Hepatocyte (in vitro differentiated cells): Measurements from ENCODE around the gene HERC4.

Experiments
- EZH2 ChIP-seq: fragments of 200-600 bp; sonication (generic); IDR thresholded peaks from 2 replicates; pipeline ENCODE4 v1.6.1; 2016; ENCODE audit warnings: antibody characterized with exemption, mild to moderate bottlenecking, borderline replicate concordance
- EZH2phosphoT487 ChIP-seq: fragments of 200-600 bp; sonication (generic); IDR thresholded peaks from one replicate; pipeline ENCODE4 v1.6.1; 2018; ENCODE audit warnings: antibody characterized with exemption, mild to moderate bottlenecking, low read depth, moderate library complexity; ENCODE audit not compliant: unreplicated experiment, severe bottlenecking
- TF ChIP-seq, protein P1 (sequence below): fragments of 200-600 bp; sonication (generic); IDR thresholded peaks from 2 replicates; pipeline ENCODE4 v1.5.1; 2016; ENCODE audit warnings: antibody characterized with exemption, mild to moderate bottlenecking; ENCODE audit not compliant: poor library complexity

DNA sequence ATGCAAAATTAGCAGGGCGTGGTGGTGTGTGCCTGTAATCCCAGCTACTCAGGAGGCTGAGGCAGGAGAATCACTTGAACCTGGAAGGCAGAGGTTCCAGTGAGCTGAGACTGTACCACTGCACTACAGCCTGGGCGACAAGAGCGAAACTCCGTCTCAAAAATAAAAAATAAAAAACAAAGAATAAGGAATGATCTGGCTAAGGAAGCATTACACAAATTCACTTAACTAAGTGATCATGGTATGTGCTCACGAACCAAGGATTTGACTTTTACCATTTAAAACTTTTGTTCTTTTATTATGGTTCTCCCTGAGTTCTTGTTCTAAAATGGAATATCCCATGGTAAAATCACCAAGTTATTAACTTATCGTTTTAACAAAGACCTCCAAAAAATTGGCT is 119.5 kb downstream of the HERC4 start:
- TF ChIP-seq, protein P1, sequence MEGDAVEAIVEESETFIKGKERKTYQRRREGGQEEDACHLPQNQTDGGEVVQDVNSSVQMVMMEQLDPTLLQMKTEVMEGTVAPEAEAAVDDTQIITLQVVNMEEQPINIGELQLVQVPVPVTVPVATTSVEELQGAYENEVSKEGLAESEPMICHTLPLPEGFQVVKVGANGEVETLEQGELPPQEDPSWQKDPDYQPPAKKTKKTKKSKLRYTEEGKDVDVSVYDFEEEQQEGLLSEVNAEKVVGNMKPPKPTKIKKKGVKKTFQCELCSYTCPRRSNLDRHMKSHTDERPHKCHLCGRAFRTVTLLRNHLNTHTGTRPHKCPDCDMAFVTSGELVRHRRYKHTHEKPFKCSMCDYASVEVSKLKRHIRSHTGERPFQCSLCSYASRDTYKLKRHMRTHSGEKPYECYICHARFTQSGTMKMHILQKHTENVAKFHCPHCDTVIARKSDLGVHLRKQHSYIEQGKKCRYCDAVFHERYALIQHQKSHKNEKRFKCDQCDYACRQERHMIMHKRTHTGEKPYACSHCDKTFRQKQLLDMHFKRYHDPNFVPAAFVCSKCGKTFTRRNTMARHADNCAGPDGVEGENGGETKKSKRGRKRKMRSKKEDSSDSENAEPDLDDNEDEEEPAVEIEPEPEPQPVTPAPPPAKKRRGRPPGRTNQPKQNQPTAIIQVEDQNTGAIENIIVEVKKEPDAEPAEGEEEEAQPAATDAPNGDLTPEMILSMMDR: no peak
- TF ChIP-seq EZH2: no peak
- TF ChIP-seq EZH2phosphoT487: no peak
